ENCODE results near the gene SP2.

SP2 gene

DNA sequence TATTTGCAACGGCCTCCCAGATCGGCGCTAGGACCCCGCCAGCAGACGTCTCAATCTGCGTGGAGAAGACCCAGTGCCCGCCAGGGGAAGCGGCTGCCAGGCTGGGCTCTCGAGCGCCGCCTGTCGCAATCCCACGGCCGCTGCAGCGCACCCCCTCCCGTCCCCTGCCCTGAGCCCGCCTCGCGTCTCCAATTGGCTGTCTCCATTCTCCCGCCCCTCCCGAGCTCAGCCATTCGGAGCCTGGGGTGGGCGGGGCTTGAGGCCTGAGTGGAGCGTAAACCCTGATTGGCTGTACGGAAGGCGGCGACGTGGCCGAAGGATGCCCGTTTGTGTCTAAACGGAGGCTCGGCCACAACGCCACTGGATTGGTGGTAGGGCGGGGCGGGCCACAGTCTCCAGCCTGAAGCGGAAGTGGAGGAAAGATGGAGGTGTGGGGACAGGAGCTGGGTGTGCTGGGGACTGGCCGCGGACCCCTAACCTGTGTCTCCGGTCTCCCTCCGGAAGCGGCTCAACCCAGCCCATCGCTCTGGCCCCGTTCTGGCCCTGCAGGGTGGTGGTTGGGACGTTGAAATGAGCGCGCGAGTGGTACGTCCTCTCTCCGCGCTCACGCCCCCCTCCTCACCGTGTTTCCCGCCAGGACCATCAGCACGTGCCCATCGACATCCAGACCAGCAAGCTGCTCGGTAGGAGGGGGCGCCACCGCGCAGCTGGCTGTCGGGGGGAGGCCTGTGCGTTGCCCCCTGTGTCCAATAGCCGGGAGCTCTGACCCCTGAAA, 74.9 kb downstream of the SP2 start, which contains the start of gene CDK5RAP3:
TSS of gene CDK5RAP3 (plus strand) at position 389 of the 775 bp plus-strand sequence. CDS start at position 423, 34 bp downstream.
- H3K4me2 ChIP-seq = peak within 1 kb of the TSS; percentile 94
- H3K9ac ChIP-seq = peak within 1 kb of the TSS; percentile 57; the same call in 1 of the 2 replicates
- peak within 1 kb of the TSS; percentile 88 for H2AFZ ChIP-seq (ENCODE audit: low read depth)
- H3K36me3 ChIP-seq (ENCODE audit: insufficient read depth) = no peaks in the 10 kb centered on the region
- no peaks in the 10 kb centered on the region for H4K20me1 ChIP-seq (ENCODE audit: insufficient read depth)
- H3K4me1 ChIP-seq (ENCODE audit: low read depth, poor library complexity, severe bottlenecking) = peaks cover 19% of the 10 kb centered on the region
- TF ChIP-seq, protein P1, sequence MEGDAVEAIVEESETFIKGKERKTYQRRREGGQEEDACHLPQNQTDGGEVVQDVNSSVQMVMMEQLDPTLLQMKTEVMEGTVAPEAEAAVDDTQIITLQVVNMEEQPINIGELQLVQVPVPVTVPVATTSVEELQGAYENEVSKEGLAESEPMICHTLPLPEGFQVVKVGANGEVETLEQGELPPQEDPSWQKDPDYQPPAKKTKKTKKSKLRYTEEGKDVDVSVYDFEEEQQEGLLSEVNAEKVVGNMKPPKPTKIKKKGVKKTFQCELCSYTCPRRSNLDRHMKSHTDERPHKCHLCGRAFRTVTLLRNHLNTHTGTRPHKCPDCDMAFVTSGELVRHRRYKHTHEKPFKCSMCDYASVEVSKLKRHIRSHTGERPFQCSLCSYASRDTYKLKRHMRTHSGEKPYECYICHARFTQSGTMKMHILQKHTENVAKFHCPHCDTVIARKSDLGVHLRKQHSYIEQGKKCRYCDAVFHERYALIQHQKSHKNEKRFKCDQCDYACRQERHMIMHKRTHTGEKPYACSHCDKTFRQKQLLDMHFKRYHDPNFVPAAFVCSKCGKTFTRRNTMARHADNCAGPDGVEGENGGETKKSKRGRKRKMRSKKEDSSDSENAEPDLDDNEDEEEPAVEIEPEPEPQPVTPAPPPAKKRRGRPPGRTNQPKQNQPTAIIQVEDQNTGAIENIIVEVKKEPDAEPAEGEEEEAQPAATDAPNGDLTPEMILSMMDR (conservative IDR thresholded peaks at IDR 0.05; ENCODE audit: low read depth, low read length) = peak; percentile 82
- H3K27ac ChIP-seq = peak within 1 kb of the TSS; percentile 29
- H3K27me3 ChIP-seq (ENCODE audit: insufficient read depth, low read depth) = no peaks in the 10 kb centered on the region
- H3K79me2 ChIP-seq (ENCODE audit: insufficient read depth, low read depth) = peaks cover 10% of the 10 kb centered on the region; the same call in 1 of the 2 replicates
- peak within 1 kb of the TSS; percentile 33 for H3K4me3 ChIP-seq (IDR thresholded peaks at IDR 0.05; ENCODE audit: insufficient read depth, low read depth, low read length)

DNA sequence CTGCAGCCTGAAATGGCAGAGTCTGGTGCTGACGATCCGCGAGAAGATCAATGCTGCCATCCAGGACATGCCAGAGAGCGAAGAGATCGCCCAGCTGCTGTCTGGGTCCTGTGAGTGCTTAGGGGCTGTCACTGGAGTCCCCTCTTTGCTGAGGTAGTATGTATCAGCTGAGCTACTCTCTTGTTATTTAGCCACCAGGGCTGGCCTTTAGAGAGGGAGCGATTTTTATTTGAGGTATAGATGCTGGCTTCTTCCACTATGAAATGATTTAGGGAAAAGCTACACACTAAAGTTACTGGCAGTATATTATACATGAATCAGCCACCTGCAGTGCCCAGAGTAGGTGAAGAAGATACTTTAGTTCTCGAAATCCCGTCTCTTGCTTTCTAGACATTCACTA, 77.5 kb downstream of the SP2 start:
- Histone ChIP-seq H3K4me3 (IDR thresholded peaks at IDR 0.05; ENCODE audit: insufficient read depth, low read depth, low read length) (no peak overlapping the region), H3K4me1 (ENCODE audit: low read depth, poor library complexity, severe bottlenecking) (peaks cover 19% of the 10 kb centered on the region), H3K27me3 (ENCODE audit: insufficient read depth, low read depth) (no peaks in the 10 kb centered on the region), H3K36me3 (ENCODE audit: insufficient read depth) (no peaks in the 10 kb centered on the region), H3K27ac (no peak overlapping the region), H4K20me1 (ENCODE audit: insufficient read depth) (no peaks in the 10 kb centered on the region), H3K79me2 (ENCODE audit: insufficient read depth, low read depth) (peaks cover 10% of the 10 kb centered on the region; the same call in 1 of the 2 replicates), H2AFZ (ENCODE audit: low read depth) (no peak overlapping the region), H3K9ac (no peak overlapping the region), H3K4me2 (no peak overlapping the region)
- TF ChIP-seq, protein P1 (conservative IDR thresholded peaks at IDR 0.05; ENCODE audit: low read depth, low read length) = no peak

GRCh38 chr17:47975189-47975822, 79.3 kb downstream of the SP2 start:
- TF ChIP-seq, protein P1 (conservative IDR thresholded peaks at IDR 0.05; ENCODE audit: low read depth, low read length) = no peak
- H2AFZ ChIP-seq (ENCODE audit: low read depth) = no peak overlapping the region
- H3K27me3 ChIP-seq (ENCODE audit: insufficient read depth, low read depth) = no peaks in the 10 kb centered on the region
- H3K36me3 ChIP-seq (ENCODE audit: insufficient read depth) = no peaks in the 10 kb centered on the region
- H3K27ac ChIP-seq = no peak overlapping the region
- no peak overlapping the region for H3K4me2 ChIP-seq
- H3K4me1 ChIP-seq (ENCODE audit: low read depth, poor library complexity, severe bottlenecking) = peaks cover 14% of the 10 kb centered on the region
- no peak overlapping the region for H3K4me3 ChIP-seq (IDR thresholded peaks at IDR 0.05; ENCODE audit: insufficient read depth, low read depth, low read length)
- H3K79me2 ChIP-seq (ENCODE audit: insufficient read depth, low read depth) = peaks cover 10% of the 10 kb centered on the region; the same call in 1 of the 2 replicates
- no peak overlapping the region for H3K9ac ChIP-seq
- H4K20me1 ChIP-seq (ENCODE audit: insufficient read depth) = no peaks in the 10 kb centered on the region

DNA sequence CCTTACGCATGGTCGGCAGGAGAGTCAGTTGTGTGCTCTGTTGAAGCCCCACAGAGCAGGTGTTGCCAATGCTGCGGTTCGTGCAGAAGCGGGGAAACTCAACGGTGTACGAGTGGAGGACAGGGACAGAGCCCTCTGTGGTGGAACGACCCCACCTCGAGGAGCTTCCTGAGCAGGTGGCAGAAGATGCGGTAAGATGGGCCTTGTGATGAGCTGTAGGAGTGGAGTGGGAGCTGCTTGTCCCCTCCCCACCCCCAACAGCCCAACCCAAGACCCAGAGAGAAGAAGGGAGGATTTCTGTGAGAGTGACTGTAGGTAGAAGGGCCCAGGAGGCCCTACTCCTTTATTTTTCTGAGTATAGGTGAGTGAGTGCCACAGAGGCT, 79.8 kb downstream of the SP2 start:
- H3K9ac ChIP-seq = no peak overlapping the region
- H3K4me3 ChIP-seq (IDR thresholded peaks at IDR 0.05; ENCODE audit: insufficient read depth, low read depth, low read length) = no peak overlapping the region
- TF ChIP-seq, protein P1 (conservative IDR thresholded peaks at IDR 0.05; ENCODE audit: low read depth, low read length) = no peak
- H3K36me3 ChIP-seq (ENCODE audit: insufficient read depth) = no peaks in the 10 kb centered on the region
- H4K20me1 ChIP-seq (ENCODE audit: insufficient read depth) = no peaks in the 10 kb centered on the region
- H3K4me1 ChIP-seq (ENCODE audit: low read depth, poor library complexity, severe bottlenecking) = peaks cover 12% of the 10 kb centered on the region
- H2AFZ ChIP-seq (ENCODE audit: low read depth) = no peak overlapping the region
- no peak overlapping the region for H3K4me2 ChIP-seq
- H3K79me2 ChIP-seq (ENCODE audit: insufficient read depth, low read depth) = peaks cover 10% of the 10 kb centered on the region; the same call in 1 of the 2 replicates
- no peak overlapping the region for H3K27ac ChIP-seq
- no peaks in the 10 kb centered on the region for H3K27me3 ChIP-seq (ENCODE audit: insufficient read depth, low read depth)

Measured in KMS-11 (cell line).